SK-N-SH treated with all-trans-retinoic acid at 6 μM for 48 hours (cell line): Measurements from ENCODE around the gene RAET1L.

Experiments used
- ARNTL ChIP-seq: fragments of 450-650 bp; formaldehyde crosslinking; IDR thresholded peaks from 2 replicates; pipeline ENCODE4 v1.5.0; 2020; ENCODE audit warnings: low read depth, mild to moderate bottlenecking, moderate library complexity, borderline replicate concordance
- BACH2 ChIP-seq: fragments of 250-450 bp; sonication (Bioruptor Pico); IDR thresholded peaks from 2 replicates; pipeline ENCODE4 v1.9.0; 2021; ENCODE audit warnings: mild to moderate bottlenecking, borderline replicate concordance
- CREB5 ChIP-seq: fragments of 250-450 bp; sonication (Bioruptor Pico); IDR thresholded peaks from 2 replicates; pipeline ENCODE4 v1.5.1; 2020; ENCODE audit warnings: low read depth, mild to moderate bottlenecking, moderate library complexity
- CSDC2 ChIP-seq: fragments of 250-450 bp; sonication (Bioruptor Pico); IDR thresholded peaks from 2 replicates; pipeline ENCODE4 v1.5.0; 2020; ENCODE audit warnings: mild to moderate bottlenecking, moderate library complexity
- CSRNP3 ChIP-seq: fragments of 250-450 bp; sonication (Bioruptor Pico); IDR thresholded peaks from 2 replicates; pipeline ENCODE4 v1.5.1; 2021; ENCODE audit warnings: mild to moderate bottlenecking, moderate library complexity
- OSR1 ChIP-seq: fragments of 250-450 bp; sonication (Bioruptor Pico); IDR thresholded peaks from 2 replicates; pipeline ENCODE4 v1.8.0; 2022; ENCODE audit warnings: moderate library complexity, mild to moderate bottlenecking, inconsistent platforms
- PATZ1 ChIP-seq: fragments of 250-450 bp; sonication (Bioruptor Pico); IDR thresholded peaks from 2 replicates; pipeline ENCODE4 v1.8.0; 2020; ENCODE audit warnings: mild to moderate bottlenecking, moderate library complexity, borderline replicate concordance
- PPARA ChIP-seq: fragments of 250-450 bp; sonication (Bioruptor Pico); IDR thresholded peaks from 2 replicates; pipeline ENCODE4 v1.5.0; 2020; ENCODE audit warnings: mild to moderate bottlenecking, borderline replicate concordance
- RARB ChIP-seq: fragments of 250-450 bp; sonication (Bioruptor Pico); IDR thresholded peaks from 2 replicates; pipeline ENCODE4 v1.8.0; 2021; ENCODE audit warnings: mild to moderate bottlenecking, moderate library complexity
- ZC3H10 ChIP-seq: fragments of 250-450 bp; sonication (Bioruptor Pico); IDR thresholded peaks from 2 replicates; pipeline ENCODE4 v1.5.1; 2021; ENCODE audit warnings: mild to moderate bottlenecking, moderate library complexity
- ZFP3 ChIP-seq: fragments of 250-450 bp; sonication (Bioruptor Pico); IDR thresholded peaks from 2 replicates; pipeline ENCODE4 v1.5.0; 2020; ENCODE audit warnings: mild to moderate bottlenecking, moderate library complexity
- ZFP30 ChIP-seq: fragments of 450-650 bp; formaldehyde crosslinking; IDR thresholded peaks from 2 replicates; pipeline ENCODE4 v1.5.0; 2022; ENCODE audit warnings: mild to moderate bottlenecking, moderate library complexity
- ZNF8 ChIP-seq: fragments of 450-650 bp; formaldehyde crosslinking; IDR thresholded peaks from 2 replicates; pipeline ENCODE4 v1.5.0; 2020; ENCODE audit warnings: mild to moderate bottlenecking, moderate library complexity

DNA sequence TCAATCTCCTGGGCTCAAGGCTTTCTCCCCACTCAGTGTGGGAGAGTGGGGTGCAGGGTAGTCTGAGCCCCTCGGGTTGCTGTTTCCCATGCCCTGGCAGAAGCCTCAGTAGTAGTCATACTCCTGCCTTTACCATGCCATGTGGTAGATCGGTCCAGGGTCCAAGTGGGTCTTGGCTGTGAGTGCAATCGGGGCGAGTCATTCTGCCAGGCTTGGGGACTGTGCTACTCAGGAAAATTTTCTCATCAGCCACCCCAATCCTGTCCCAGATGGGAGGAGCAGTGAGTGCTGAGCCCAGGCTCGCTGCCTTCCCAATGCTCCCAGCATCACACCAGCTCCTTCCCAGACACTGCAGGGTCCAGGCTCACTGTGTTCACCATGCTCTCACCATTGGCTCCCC lies 10.7 kb upstream of the RAET1L start:
- TF ChIP-seq CSRNP3 (CRISPR knock-in tag) (no peak), PPARA (no peak), ARNTL (no peak), PATZ1 (CRISPR knock-in tag) (no peak), OSR1 (no peak), CREB5 (no peak), RARB (CRISPR knock-in tag) (no peak), CSDC2 (CRISPR knock-in tag) (no peak), ZNF8 (no peak), ZFP3 (CRISPR knock-in tag) (no peak), BACH2 (CRISPR knock-in tag) (no peak), ZC3H10 (CRISPR knock-in tag) (no peak), ZFP30 (no peak)
